HG03571 (cell line): ENCODE results near the gene TXNL4B.
A peak's percentile ranks its signal among the peaks of the same experiment; 100 is the strongest.

Source experiments
- ATAC-seq: cut with Tn5 transposase; IDR thresholded peaks from one replicate; pipeline ENCODE4 v1.9.1; 2021; ENCODE audit not compliant: unreplicated experiment

TXNL4B gene

GRCh38 chr16:72112906-72113615, 19.6 kb upstream of the TXNL4B start:
- no peak for ATAC-seq

- ATAC-seq = no peak
These were observed 19.0 kb upstream of the TXNL4B start for GRCh38 chr16:72112452-72112792.

- no peak for ATAC-seq
These were observed 18.4 kb upstream of the TXNL4B start for GRCh38 chr16:72111657-72112451.

- ATAC-seq = no peak
These were observed 17.5 kb upstream of the TXNL4B start for GRCh38 chr16:72110662-72111615.

- no peak for ATAC-seq
These were observed 16.6 kb upstream of the TXNL4B start for GRCh38 chr16:72109966-72110530.

GRCh38 chr16:72109300-72109699, 15.9 kb upstream of the TXNL4B start:
- no peak for ATAC-seq

GRCh38 chr16:72108353-72109102, 15.1 kb upstream of the TXNL4B start:
- ATAC-seq = no peak

- no peak for ATAC-seq
These were observed 14.0 kb upstream of the TXNL4B start for GRCh38 chr16:72107371-72107770.

GRCh38 chr16:72105978-72106377, 12.6 kb upstream of the TXNL4B start:
- ATAC-seq = no peak

- ATAC-seq = no peak
These were observed 11.5 kb upstream of the TXNL4B start for GRCh38 chr16:72104905-72105304.

GRCh38 chr16:72101195-72101594, 7.8 kb upstream of the TXNL4B start:
- no peak for ATAC-seq

- no peak for ATAC-seq
These were observed 6.0 kb upstream of the TXNL4B start for GRCh38 chr16:72099377-72099818.

GRCh38 chr16:72098936-72099335, 5.5 kb upstream of the TXNL4B start:
- ATAC-seq = no peak

- ATAC-seq = peak; percentile 2
These were observed 818 bp upstream of the TXNL4B start for GRCh38 chr16:72094266-72094610.

GRCh38 chr16:72092832-72093447, 480 bp downstream of the TXNL4B start:
- ATAC-seq = no peak

GRCh38 chr16:72091217-72091616, 2.2 kb downstream of the TXNL4B start:
- ATAC-seq = no peak

- ATAC-seq = no peak
These were observed 8.4 kb downstream of the TXNL4B start for GRCh38 chr16:72085002-72085401.

- ATAC-seq = no peak
These were observed 9.0 kb downstream of the TXNL4B start for GRCh38 chr16:72084445-72084844.

- no peak for ATAC-seq
These were observed 9.5 kb downstream of the TXNL4B start for GRCh38 chr16:72083778-72084404.
